Mucosa of descending colon (tissue), 3 donors: ENCODE data around the gene MACROD1. TPM values are rescaled to one million over a fixed set of nuclear protein-coding genes. Genes with fewer than 3 reads are reported as not detected.

Source experiments
- ATAC-seq: fragments of 200-7000 bp; cut with Tn5 transposase; one replicate; pipeline ENCODE4 v1.9.1; 2020; ENCODE audit warnings: mild to moderate bottlenecking, moderate library complexity
- DNase-seq, 3 donors: peaks; one replicate each; pipeline ENCODE4 v3.0.0-alpha.2; 2020
- H3K36me3 ChIP-seq: fragments of 200-600 bp; one replicate; pipeline ENCODE4 v1.8.0; 2021; ENCODE audit warnings: low read depth, mild to moderate bottlenecking
- H3K4me1 ChIP-seq: fragments of 200-600 bp; one replicate; pipeline ENCODE4 v1.8.0; 2021; ENCODE audit warnings: low read depth, mild to moderate bottlenecking
- H3K4me3 ChIP-seq: fragments of 200-600 bp; one replicate; pipeline ENCODE4 v1.8.0; 2021; ENCODE audit warnings: mild to moderate bottlenecking
- H3K9me3 ChIP-seq: fragments of 200-600 bp; one replicate; pipeline ENCODE4 v1.8.0; 2021; ENCODE audit warnings: mild to moderate bottlenecking
- CTCF ChIP-seq: fragments of 200-600 bp; IDR thresholded peaks from one replicate; pipeline ENCODE4 v1.8.0; 2022; ENCODE audit warnings: antibody characterized with exemption, mild to moderate bottlenecking
- intact Hi-C, 2 donors: fragments of 100-400 bp; cut with DNase I in 1 of 2; cut with micrococcal nuclease in 1 of 2; formaldehyde crosslinking; loops; one replicate each; pipeline versions ENCODE4 v1.11.0 to v1.11.1; 2022; cut with DNase I, micrococcal nuclease
- total RNA-seq, 3 donors: library from RNA; stranded (reverse); fragmentation: NEBNext Ultra II Directional in 2 of 3; extraction: Animal tissue kit (Norgen Biotek cat#: 25700) in 2 of 3; gene quantifications; one replicate each; pipeline versions ENCODE4 v1.2.1 to v1.2.4, GENCODE V29; 2021 to 2023
- donor health status: DM: no; HTN: no; CAD: no; lungs with moderate emphysema.
- donor health status: DM: no; HTN: no; CAD: no.
- donor health status: DM: no; HTN: yes; CAD: no.

The MACROD1 gene
- total RNA-seq, 3 donors from 2014 or later, result 26.7 to 38.7 (median 38.1) TPM

GRCh38 chr11:64014356-64014755, 151.6 kb downstream of the MACROD1 start:
- Histone ChIP-seq H3K36me3 (no peaks in the 10 kb centered on the region), H3K4me1 (peaks cover 4% of the 10 kb centered on the region), H3K9me3 (no peaks in the 10 kb centered on the region), H3K4me3 (no peak overlapping the region)
- intact Hi-C loops, result no loop called here
- ATAC-seq (no peak), DNase-seq (no peak)
- no peak for TF ChIP-seq CTCF

GRCh38 chr11:64013141-64013896, 152.6 kb downstream of the MACROD1 start:
- Histone ChIP-seq H3K36me3 (no peaks in the 10 kb centered on the region), H3K4me3 (no peak overlapping the region), H3K4me1 (peaks cover 3% of the 10 kb centered on the region), H3K9me3 (no peaks in the 10 kb centered on the region)
- no peak for ATAC-seq
- intact Hi-C loops, result no loop called here
- DNase-seq, result no peak
- TF ChIP-seq CTCF, result no peak

GRCh38 chr11:64011371-64011770, 154.5 kb downstream of the MACROD1 start:
- H3K9me3 ChIP-seq, result no peaks in the 10 kb centered on the region
- intact Hi-C loops, result no loop called here
- H3K36me3 ChIP-seq, result no peaks in the 10 kb centered on the region
- no peak overlapping the region for H3K4me3 ChIP-seq
- ATAC-seq (peak; percentile 27), DNase-seq (no peak)
- H3K4me1 ChIP-seq, result peaks cover 5% of the 10 kb centered on the region
- TF ChIP-seq CTCF, result no peak

GRCh38 chr11:64010783-64011182, 155.1 kb downstream of the MACROD1 start:
- Histone ChIP-seq H3K36me3 (no peaks in the 10 kb centered on the region), H3K9me3 (no peaks in the 10 kb centered on the region), H3K4me1 (peaks cover 5% of the 10 kb centered on the region), H3K4me3 (no peak overlapping the region)
- no peak for ATAC-seq
- no peak for TF ChIP-seq CTCF
- DNase-seq, result no peak
- intact Hi-C loops, result no loop called here

GRCh38 chr11:64009710-64010109, 156.2 kb downstream of the MACROD1 start:
- no peaks in the 10 kb centered on the region for H3K36me3 ChIP-seq
- no peaks in the 10 kb centered on the region for H3K9me3 ChIP-seq

More at GRCh38 chr11:64009710-64010109, 156.2 kb downstream of the MACROD1 start:
- no peak for ATAC-seq
- intact Hi-C loops, result loop anchor here in 1 of 2 donors (10.0 kb wide), 1 partner anchor 135 kb away; no protein-coding TSS in a partner anchor
- Histone ChIP-seq H3K4me1 (peaks cover 5% of the 10 kb centered on the region), H3K4me3 (no peak overlapping the region)
- DNase-seq, result no peak
- no peak for TF ChIP-seq CTCF
